Right renal pelvis (tissue), 4 donors: ENCODE data around the gene RNF144A. TPM values are rescaled to one million over a fixed set of nuclear protein-coding genes. Genes with fewer than 3 reads are reported as not detected.

ENCODE experiments used
- DNase-seq, 4 donors: peaks; one replicate each; pipeline ENCODE4 v3.0.0-alpha.2; 2013; ENCODE audit warnings: low read depth in 4 of 4, low spot score in 3 of 4, missing footprints in 1 of 4
- polyA plus RNA-seq, 4 donors: library from polyadenylated mRNA; unstranded; fragments of 120-200 nt; gene quantifications; one replicate each; pipeline ENCODE4 v1.2.1, GENCODE V29; 2013; ENCODE audit not compliant: insufficient read length in 4 of 4

The RNF144A gene
- polyA plus RNA-seq, 4 donors = 54.2 to 70.4 (median 66.3) TPM

- DNase-seq = no peak
Measured at GRCh38 chr2:7035884-7036283, 118.7 kb downstream of the RNF144A start.

GRCh38 chr2:7037340-7038333, 120.4 kb downstream of the RNF144A start:
- DNase-seq = no peak

DNA sequence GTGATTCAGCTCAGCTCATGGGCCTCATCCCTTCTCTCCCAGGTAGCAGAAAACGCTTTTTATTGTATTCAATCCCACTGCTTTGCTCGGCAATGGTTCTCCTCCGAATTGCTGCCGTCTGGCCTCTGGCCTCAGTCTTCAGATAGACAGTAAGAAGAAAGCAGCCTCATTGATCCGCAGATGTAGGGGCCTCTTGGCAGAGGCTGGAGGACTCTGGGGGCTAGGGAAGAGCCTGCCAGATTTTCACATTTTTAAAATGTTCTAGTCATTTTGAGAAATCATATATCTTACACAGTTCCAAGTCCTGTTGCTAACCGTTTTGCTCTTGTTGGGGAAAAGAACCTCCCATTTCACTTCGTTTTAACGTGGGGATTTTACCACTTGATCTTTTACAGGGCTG, 123.3 kb downstream of the RNF144A start:
- no peak for DNase-seq

DNA sequence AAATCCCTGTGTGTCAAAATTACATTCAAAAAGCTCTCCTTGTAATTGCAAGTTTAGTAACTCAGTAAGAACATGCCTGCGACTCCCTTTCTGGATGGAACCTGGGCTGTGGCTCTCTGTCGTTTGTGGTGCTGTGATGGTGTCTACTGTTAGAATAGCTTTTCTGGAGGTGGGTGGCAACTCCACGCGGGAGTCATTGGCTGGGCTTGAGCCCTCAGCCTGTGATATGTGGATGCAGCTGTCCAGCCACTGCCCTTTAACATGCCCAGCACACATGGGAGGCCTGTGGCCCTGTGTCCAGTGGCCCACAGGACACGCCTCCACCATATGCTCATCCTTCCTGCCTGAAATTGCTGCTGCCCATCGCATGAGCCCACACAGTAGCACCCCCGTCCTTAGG, 124.2 kb downstream of the RNF144A start:
- no peak for DNase-seq

DNA sequence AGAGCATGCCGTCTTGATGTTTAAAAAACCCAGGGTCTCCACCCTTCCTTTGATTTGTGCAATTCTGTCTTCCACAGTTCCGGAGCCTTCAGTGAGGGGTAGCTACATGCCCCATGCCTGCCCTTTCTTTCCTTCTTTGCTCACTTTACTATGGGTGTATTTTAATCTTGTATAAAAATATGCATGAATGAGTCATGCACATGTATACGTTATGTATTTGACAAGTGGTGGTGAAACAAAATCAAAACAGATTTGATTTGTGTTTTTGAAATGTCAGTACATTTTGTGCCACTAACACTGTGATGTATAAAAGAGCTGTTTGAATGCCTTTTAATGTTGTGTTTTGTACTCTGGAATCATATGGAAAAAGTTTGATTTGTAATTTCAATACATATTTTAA, 126.5 kb downstream of the RNF144A start:
- DNase-seq = no peak

- no peak for DNase-seq
Measured at GRCh38 chr2:7044253-7045250, 127.3 kb downstream of the RNF144A start.

- DNase-seq = no peak
Measured at GRCh38 chr2:7045601-7046590, 128.7 kb downstream of the RNF144A start.

DNA sequence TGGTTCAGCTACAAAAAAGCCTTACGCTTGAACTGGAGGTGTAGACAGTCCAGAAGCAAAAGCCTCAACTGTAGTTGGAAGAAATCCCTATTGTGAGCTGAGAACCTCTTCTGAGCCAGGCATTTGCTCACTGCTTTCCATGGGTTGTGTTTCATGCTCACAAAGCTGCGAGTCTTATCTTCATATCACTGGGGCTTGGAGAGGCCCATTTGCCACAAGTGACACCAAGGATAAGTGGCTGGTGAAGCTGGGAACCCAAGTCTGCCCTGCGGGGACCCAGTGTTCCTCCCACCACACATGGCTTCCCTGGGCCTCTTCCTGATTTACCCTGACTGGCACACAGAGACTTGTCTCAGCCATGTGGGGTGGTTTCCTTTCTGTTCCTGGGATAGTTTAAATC, 130.4 kb downstream of the RNF144A start:
- no peak for DNase-seq

DNA sequence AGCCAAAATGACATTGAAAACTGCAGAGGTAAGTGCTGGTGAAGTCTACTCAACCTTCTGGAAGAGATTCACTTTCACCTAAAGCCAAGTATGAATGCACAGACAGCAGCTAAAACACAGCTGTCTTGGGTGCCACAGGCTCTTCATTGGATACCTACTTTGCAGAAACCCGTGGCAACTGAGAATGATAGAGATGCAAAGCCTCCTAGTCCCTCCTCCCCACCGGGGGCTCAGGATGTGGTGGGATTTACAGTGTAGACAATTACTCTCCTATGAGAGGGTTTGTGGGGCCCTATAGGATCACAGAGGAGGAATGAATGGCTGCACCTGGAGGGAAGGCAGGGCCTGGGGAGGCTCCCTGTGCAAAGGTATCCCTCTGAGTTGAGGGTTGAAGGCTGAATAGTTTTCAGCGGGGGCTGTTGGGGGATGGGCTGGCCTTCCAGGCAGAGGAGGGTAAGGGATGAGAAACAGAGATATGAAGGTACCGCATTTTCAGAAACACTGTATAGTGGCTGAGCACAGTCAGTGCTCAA, 131.6 kb downstream of the RNF144A start:
- DNase-seq = no peak

- no peak for DNase-seq
Measured at GRCh38 chr2:7052404-7052803, 135.2 kb downstream of the RNF144A start.

DNA sequence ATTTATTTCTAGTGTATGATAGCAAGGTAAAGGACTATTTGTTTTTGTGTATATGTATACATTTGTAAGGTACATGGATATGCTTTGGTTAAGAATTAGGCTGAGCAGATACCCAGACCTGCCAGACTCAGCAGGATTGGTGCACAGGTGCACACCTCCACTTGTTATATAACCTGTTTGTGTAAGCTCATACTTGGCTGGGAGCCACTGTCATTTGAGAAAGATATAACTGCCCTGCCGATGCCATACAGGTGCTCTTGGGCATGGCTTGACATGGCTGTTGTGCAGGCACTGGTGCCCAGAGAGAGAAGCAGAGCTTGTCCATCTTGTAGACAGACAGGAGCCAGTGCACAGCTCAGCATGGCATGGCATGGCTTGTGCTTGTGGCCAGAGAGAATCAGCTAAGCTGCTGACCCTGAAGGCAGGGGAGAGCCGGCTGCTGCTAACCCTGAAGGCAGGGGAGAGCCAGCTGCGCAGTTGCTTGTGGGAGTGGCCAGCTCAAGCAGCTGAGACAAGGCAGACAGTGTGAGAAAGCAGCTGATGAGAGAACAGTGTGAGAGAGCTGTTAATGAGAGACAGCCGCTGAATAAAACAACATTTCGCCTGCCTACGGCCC, 136.5 kb downstream of the RNF144A start:
- no peak for DNase-seq

- DNase-seq = no peak
Measured at GRCh38 chr2:7057865-7058400, 140.7 kb downstream of the RNF144A start.

DNA sequence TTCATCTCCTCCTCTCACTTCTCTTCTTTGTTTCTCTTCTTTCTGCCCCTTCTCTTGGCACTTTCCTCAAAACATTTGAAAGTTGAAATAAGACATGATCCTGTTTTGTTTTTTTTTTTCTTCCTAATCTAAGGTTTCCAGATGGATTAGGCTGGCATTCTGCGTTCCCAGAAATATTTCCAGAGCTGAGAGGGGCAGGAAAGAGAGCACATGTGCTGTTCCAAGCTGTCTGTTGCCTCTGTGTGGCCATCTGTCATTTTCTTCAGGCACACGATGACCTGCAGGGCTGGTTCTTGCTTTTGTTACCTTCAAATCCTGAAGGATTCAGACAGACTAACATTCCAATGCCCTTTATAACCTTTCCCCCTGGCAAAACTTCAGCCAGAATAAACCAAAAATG, 142.9 kb downstream of the RNF144A start:
- no peak for DNase-seq

DNA sequence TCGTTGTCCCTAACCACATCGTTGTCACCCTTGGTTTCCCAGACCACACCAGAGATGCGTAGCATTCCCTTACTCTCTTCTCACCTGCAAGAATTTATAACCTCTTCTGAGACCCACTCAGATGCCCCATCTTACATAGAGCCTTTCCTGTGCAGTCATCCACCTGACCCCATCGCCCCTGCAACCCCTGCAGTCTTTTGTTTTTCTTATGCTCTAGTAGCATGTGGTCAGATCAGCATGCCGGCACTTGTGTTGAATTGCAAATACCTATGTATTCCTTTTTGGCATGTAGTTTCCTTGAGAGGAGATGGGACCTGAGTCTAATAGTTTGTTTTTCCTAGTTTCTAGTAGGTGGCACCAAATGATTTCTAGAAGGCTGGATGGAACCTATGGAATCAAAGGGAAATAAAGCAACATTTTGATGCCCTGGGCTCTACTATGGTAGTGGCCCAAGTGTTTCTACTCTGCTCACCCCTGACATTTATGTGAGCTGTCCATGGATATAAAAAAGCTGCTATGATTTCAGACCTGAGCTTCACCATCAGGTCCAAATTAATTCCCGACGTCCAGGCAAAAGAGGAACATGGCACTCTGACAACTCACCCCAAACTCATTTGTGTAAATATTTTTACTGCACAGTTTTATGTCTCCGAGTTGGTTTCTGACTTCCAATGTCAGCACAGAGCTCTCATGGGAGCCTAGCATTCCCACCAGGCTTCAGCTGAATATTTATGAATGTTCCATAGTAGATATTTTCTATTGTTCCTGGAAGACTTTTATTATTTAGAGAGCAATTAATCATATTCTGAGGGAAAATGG, 143.6 kb downstream of the RNF144A start:
- no peak for DNase-seq

- no peak for DNase-seq
Measured at GRCh38 chr2:7061450-7061789, 144.2 kb downstream of the RNF144A start.

DNA sequence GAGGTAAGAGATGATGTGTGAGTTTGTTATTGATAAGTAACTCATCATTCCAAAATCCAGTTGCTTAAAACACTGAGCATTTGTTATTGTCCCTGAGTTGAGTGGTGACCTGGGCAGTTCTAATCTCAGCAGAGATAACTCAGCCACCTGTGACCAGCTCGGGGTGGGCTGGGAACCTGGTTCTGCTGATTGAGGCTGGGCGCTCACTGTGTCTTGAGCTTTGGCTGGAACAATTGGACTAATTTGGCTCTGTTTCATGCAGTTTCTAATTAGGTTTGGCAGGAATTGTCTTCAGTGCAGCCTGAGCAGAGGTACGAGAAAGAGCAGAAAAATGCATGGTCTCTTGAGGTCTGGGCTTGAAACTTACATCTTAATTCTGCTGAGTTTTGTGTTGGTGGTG, 144.7 kb downstream of the RNF144A start:
- no peak for DNase-seq

DNA sequence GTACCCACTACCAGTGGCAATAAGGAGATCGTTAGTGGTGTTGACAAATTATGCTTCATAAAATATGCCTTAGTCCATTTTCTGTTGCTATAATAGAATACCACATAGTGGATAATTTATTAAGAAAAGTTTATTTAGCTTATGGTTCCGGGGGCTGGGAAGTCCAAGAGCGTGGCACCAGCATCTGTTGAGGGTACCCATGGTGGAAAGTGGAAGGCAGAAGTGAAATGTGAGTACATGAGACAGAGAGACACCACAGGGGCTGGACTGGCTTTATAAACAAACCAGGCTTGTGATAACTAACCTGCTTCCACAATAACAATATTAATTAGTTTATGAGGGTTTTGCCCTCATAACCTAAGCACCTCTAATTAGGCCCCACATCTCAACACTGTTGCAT, 146.6 kb downstream of the RNF144A start:
- no peak for DNase-seq

DNA sequence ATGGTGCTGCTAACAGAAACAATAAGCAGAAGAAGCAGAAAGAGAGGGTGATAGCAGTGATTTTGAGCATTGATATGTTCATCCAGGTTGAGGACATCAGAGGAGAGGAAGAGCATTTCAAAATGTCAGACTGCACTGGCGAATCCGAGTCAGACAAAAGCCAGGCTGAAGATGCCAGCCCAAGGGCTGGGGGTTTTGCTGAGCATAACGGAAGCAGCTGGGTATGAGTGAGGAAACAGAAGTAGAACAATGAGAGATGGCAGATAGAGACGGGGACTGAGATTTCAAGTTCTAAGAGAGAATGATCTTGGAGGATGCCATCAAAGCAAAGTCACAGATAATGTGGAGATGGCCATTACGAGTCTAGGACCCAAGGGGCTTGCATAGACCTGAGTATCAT, 151.2 kb downstream of the RNF144A start:
- no peak for DNase-seq
